H1 (cell line): ENCODE results near the gene DHX57. TPM values are rescaled to one million over a fixed set of nuclear protein-coding genes. Genes with fewer than 3 reads are reported as not detected.

Experiments
- CTCF ChIA-PET: fragments of 300-600 bp; sonication (Branson Sonifier 250); formaldehyde crosslinking; loops from one replicate; lab custom pipeline; 2021; ENCODE audit not compliant: partially characterized antibody; lab: Charles Lee
- POLR2A ChIA-PET: fragments of 300-600 bp; sonication (Branson Sonifier 250); formaldehyde crosslinking; loops from one replicate; lab custom pipeline; 2021; ENCODE audit warnings: inconsistent platforms; ENCODE audit not compliant: partially characterized antibody; lab: Charles Lee
- DNase-seq, 2 experiments: peaks; one replicate each; pipeline versions ENCODE4 v3.0.0 to v3.0.0-alpha.2; 2010 to 2022; ENCODE audit warnings: low spot score in 2 of 2, low read depth in 1 of 2, mixed read lengths in 1 of 2
- FAIRE-seq: peaks from 2 replicates; lab custom pipeline; 2011; peaks lifted over from hg19 to GRCh38; lab: Jason Lieb, UNC
- H2AFZ ChIP-seq: 2 replicates; pipeline ENCODE4 v1.8.1; 2012; ENCODE audit warnings: low read length, inconsistent platforms
- H2AK5ac ChIP-seq: 2 replicates; pipeline ENCODE4 v1.6.1; 2013; ENCODE audit warnings: low read depth, low read length
- H2BK120ac ChIP-seq: replicated peaks from 2 replicates; pipeline ENCODE3; 2013; ENCODE audit warnings: low read depth, low read length, inconsistent platforms
- H2BK12ac ChIP-seq: 2 replicates; pipeline ENCODE4 v1.6.1; 2013; ENCODE audit warnings: low read depth, low read length
- H2BK15ac ChIP-seq: 2 replicates; pipeline ENCODE4 v1.6.1; 2013; ENCODE audit warnings: low read length
- H2BK20ac ChIP-seq: 2 replicates; pipeline ENCODE4 v1.6.1; 2013; ENCODE audit warnings: low read length
- H2BK5ac ChIP-seq: 2 replicates; pipeline ENCODE4 v1.6.1; 2013; ENCODE audit warnings: low read depth, low read length
- H3K14ac ChIP-seq: 2 replicates; pipeline ENCODE4 v1.6.1; 2013; ENCODE audit warnings: inconsistent platforms; ENCODE audit not compliant: insufficient read length
- H3K18ac ChIP-seq: 2 replicates; pipeline ENCODE4 v1.6.1; 2013; ENCODE audit warnings: low read length; ENCODE audit errors: extremely low read depth
- H3K23ac ChIP-seq: 2 replicates; pipeline ENCODE4 v1.6.1; 2013; ENCODE audit warnings: inconsistent platforms; ENCODE audit not compliant: insufficient read length
- H3K23me2 ChIP-seq: 2 replicates; pipeline ENCODE4 v1.6.1; 2013; ENCODE audit warnings: low read depth, low read length
- H3K27ac ChIP-seq: 2 replicates; pipeline ENCODE4 v1.6.1; 2011; ENCODE audit warnings: low read depth, low read length, inconsistent platforms
- H3K27me3 ChIP-seq, 4 experiments: replicated peaks in 1 of 4; 1 replicate in 1 of 4; 2 replicates in 3 of 4; pipeline versions ENCODE4 v1.6.1 to v1.8.1; 2011 to 2013; ENCODE audit warnings: low read length in 3 of 4, mild to moderate bottlenecking in 3 of 4, inconsistent platforms in 2 of 4, mixed read lengths in 2 of 4, moderate library complexity in 1 of 4; ENCODE audit not compliant: control insufficient read depth in 3 of 4, insufficient read depth in 3 of 4; ENCODE audit errors: extremely low read depth in 1 of 4
- H3K36me3 ChIP-seq, 4 experiments: 2 replicates each; pipeline versions ENCODE4 v1.6.1 to v1.8.1; 2011 to 2013; ENCODE audit warnings: mild to moderate bottlenecking in 4 of 4, low read length in 3 of 4, moderate library complexity in 2 of 4, control low read depth in 1 of 4, inconsistent platforms in 1 of 4; ENCODE audit not compliant: insufficient read depth in 4 of 4, control insufficient read depth in 2 of 4
- H3K4ac ChIP-seq: replicated peaks from 2 replicates; pipeline ENCODE3; 2013; ENCODE audit warnings: low read length, low read depth, mixed read lengths, inconsistent platforms; ENCODE audit not compliant: insufficient read length
- H3K4me1 ChIP-seq, 4 experiments: replicated peaks in 1 of 4; 1 replicate in 1 of 4; 2 replicates in 3 of 4; pipeline versions ENCODE4 v1.6.1 to v1.8.1; 2011 to 2013; ENCODE audit warnings: low read length in 3 of 4, inconsistent platforms in 2 of 4, mixed read lengths in 1 of 4; ENCODE audit not compliant: insufficient read depth in 4 of 4, control insufficient read depth in 3 of 4
- H3K4me2 ChIP-seq, 2 experiments: 2 replicates each; pipeline versions ENCODE4 v1.6.1 to v1.8.1; 2011 to 2013; ENCODE audit warnings: low read depth in 2 of 2, low read length in 2 of 2, control low read depth in 1 of 2, inconsistent platforms in 1 of 2, mild to moderate bottlenecking in 1 of 2; ENCODE audit not compliant: insufficient read depth in 1 of 2
- H3K4me3 ChIP-seq, 4 experiments: fragments of 200-600, 300-600 bp in 1 of 4; sonication (generic), shearing (Covaris generic), sonication (Bioruptor Twin) in 1 of 4; 2 replicates each; pipeline versions ENCODE4 v1.5.1 to v1.8.1; 2011 to 2016; ENCODE audit warnings: low read length in 4 of 4, low read depth in 3 of 4, control low read depth in 2 of 4, inconsistent platforms in 2 of 4, mild to moderate bottlenecking in 2 of 4, mixed read lengths in 1 of 4, moderate library complexity in 1 of 4; ENCODE audit not compliant: insufficient read depth in 2 of 4; ENCODE audit errors: extremely low read depth in 1 of 4
- H3K56ac ChIP-seq: replicated peaks from 2 replicates; pipeline ENCODE3; 2013; ENCODE audit warnings: low read depth, mild to moderate bottlenecking, mixed read lengths, low read length, inconsistent platforms; ENCODE audit not compliant: insufficient read length
- H3K79me1 ChIP-seq: 2 replicates; pipeline ENCODE4 v1.6.1; 2013; ENCODE audit warnings: low read depth, low read length, control low read depth
- H3K79me2 ChIP-seq, 2 experiments: 2 replicates each; pipeline versions ENCODE4 v1.6.1 to v1.8.1; 2012 to 2013; ENCODE audit warnings: low read length in 2 of 2, mild to moderate bottlenecking in 2 of 2, inconsistent platforms in 1 of 2; ENCODE audit not compliant: insufficient read depth in 2 of 2, control insufficient read depth in 1 of 2
- H3K9ac ChIP-seq, 4 experiments: replicated peaks in 1 of 4; 1 replicate in 1 of 4; 2 replicates in 3 of 4; pipeline versions ENCODE4 v1.6.1 to v1.8.1; 2011 to 2013; ENCODE audit warnings: low read depth in 3 of 4, low read length in 3 of 4, control low read depth in 2 of 4, mild to moderate bottlenecking in 2 of 4, moderate library complexity in 2 of 4, inconsistent platforms in 1 of 4; ENCODE audit errors: extremely low read depth in 1 of 4
- H3K9me3 ChIP-seq, 2 experiments: 2 replicates each; pipeline versions ENCODE4 v1.6.1 to v1.8.1; 2012 to 2013; ENCODE audit warnings: mild to moderate bottlenecking in 2 of 2, moderate library complexity in 2 of 2, control low read depth in 1 of 2, inconsistent platforms in 1 of 2, low read depth in 1 of 2, low read length in 1 of 2, mixed read lengths in 1 of 2; ENCODE audit not compliant: insufficient read depth in 2 of 2
- H4K20me1 ChIP-seq, 2 experiments: replicated peaks in 1 of 2; 2 replicates each; pipeline versions ENCODE3 to v1.8.1; 2011 to 2013; ENCODE audit warnings: inconsistent platforms in 2 of 2, low read length in 2 of 2, mild to moderate bottlenecking in 1 of 2; ENCODE audit not compliant: insufficient read depth in 2 of 2, control insufficient read depth in 1 of 2
- H4K5ac ChIP-seq: 2 replicates; pipeline ENCODE4 v1.6.1; 2013; ENCODE audit warnings: low read length, low read depth, mixed read lengths, inconsistent platforms; ENCODE audit not compliant: insufficient read length
- H4K8ac ChIP-seq: 2 replicates; pipeline ENCODE4 v1.8.0; 2013; ENCODE audit warnings: mild to moderate bottlenecking, moderate library complexity, low read length, inconsistent platforms; ENCODE audit not compliant: insufficient read depth; ENCODE audit errors: extremely low read depth
- H4K91ac ChIP-seq: replicated peaks from 2 replicates; pipeline ENCODE3; 2013; ENCODE audit warnings: low read length, mixed read lengths, inconsistent platforms; ENCODE audit not compliant: insufficient read length
- ATF3 ChIP-seq: IDR thresholded peaks from 2 replicates; pipeline ENCODE4 v1.6.1; 2011; ENCODE audit warnings: low read depth, mild to moderate bottlenecking, low read length; ENCODE audit not compliant: insufficient read depth
- CBX5 ChIP-seq: fragments of 300-800, 300-1000 bp; sonication (generic); IDR thresholded peaks from 2 replicates; pipeline ENCODE4 v1.7.1; 2016; ENCODE audit warnings: antibody characterized with exemption, low read length, low read depth
- CHD2 ChIP-seq: IDR thresholded peaks from 2 replicates; pipeline ENCODE4 v1.6.1; 2012; ENCODE audit warnings: low read length, improper control_type of control experiment
- CREB1 ChIP-seq: IDR thresholded peaks from 2 replicates; pipeline ENCODE4 v1.6.1; 2012; ENCODE audit warnings: inconsistent platforms
- EGR1 ChIP-seq: IDR thresholded peaks from 2 replicates; pipeline ENCODE4 v1.6.1; 2011; ENCODE audit warnings: low read depth, low read length, borderline replicate concordance
- EZH2 ChIP-seq: fragments of 200-600 bp; sonication (generic); IDR thresholded peaks from 2 replicates; pipeline ENCODE4 v1.7.1; 2012; ENCODE audit warnings: low read depth, mild to moderate bottlenecking, moderate library complexity, low read length, inconsistent platforms; ENCODE audit not compliant: severe bottlenecking
- JUN ChIP-seq: IDR thresholded peaks from 2 replicates; pipeline ENCODE4 v1.6.1; 2011; ENCODE audit warnings: low read depth, mild to moderate bottlenecking, improper control_type of control experiment, low read length
- MAFK ChIP-seq: IDR thresholded peaks from 2 replicates; pipeline ENCODE4 v1.6.1; 2012; ENCODE audit warnings: low read depth, mild to moderate bottlenecking, improper control_type of control experiment, low read length
- MAX ChIP-seq: IDR thresholded peaks from 2 replicates; pipeline ENCODE4 v1.6.1; 2012; ENCODE audit warnings: inconsistent platforms
- NRF1 ChIP-seq: IDR thresholded peaks from 2 replicates; pipeline ENCODE4 v1.6.1; 2011; ENCODE audit warnings: mild to moderate bottlenecking, low read depth, low read length, improper control_type of control experiment
- POLR2A ChIP-seq, 2 experiments: IDR thresholded peaks; 1 replicate in 1 of 2; 2 replicates in 1 of 2; pipeline ENCODE4 v1.6.1; 2011; ENCODE audit warnings: low read depth in 2 of 2, low read length in 2 of 2, mild to moderate bottlenecking in 2 of 2; ENCODE audit errors: control extremely low read depth in 1 of 2
- SIRT6 ChIP-seq: IDR thresholded peaks from one replicate; pipeline ENCODE4 v1.7.1; 2012; ENCODE audit warnings: low read length, inconsistent platforms
- TEAD4 ChIP-seq: IDR thresholded peaks from 2 replicates; pipeline ENCODE4 v1.6.1; 2012; ENCODE audit warnings: low read depth, low read length, inconsistent platforms, mixed read lengths
- ZNF274 ChIP-seq: IDR thresholded peaks from 2 replicates; pipeline ENCODE4 v1.7.0; 2012; ENCODE audit warnings: low read length, borderline replicate concordance; ENCODE audit errors: extremely low read depth
- WGBS, 2 experiments: shearing (Covaris generic) in 1 of 2; methylation state at CpG; one replicate each; pipeline versions ENCODE4 v1.1.6 to v1.1.7; 2013 to 2015; ENCODE audit warnings: low lambda C conversion rate in 2 of 2, mixed read lengths in 2 of 2, inconsistent platforms in 1 of 2, low coverage in 1 of 2, missing lambda C conversion rate in 1 of 2; ENCODE audit not compliant: insufficient replicate concordance in 2 of 2, insufficient coverage in 1 of 2, insufficient read length in 1 of 2; ENCODE audit errors: extremely low coverage in 1 of 2, missing lambda C conversion rate in 1 of 2; 5-methylcytosine and 5-hydroxymethylcytosine counted together
- polyA plus RNA-seq, 7 experiments: library from polyadenylated mRNA; depleted of rRNA in 3 of 7; stranded (reverse) in 5 of 7; unstranded in 2 of 7; fragments of >200 nt in 5 of 7; fragments of 200-250 nt in 2 of 7; gene quantifications; 1 replicate in 5 of 7; 2 replicates in 1 of 7; 4 replicates in 1 of 7; pipeline versions ENCODE4 v1.2.1 to v1.2.3, GENCODE V29; 2011 to 2013; ENCODE audit warnings: missing spikeins in 2 of 7, mixed read lengths in 2 of 7
- total RNA-seq: library from RNA; stranded (reverse); fragmentation: NEBNext Ultra II Directional; extraction: Animal tissue kit (Norgen Biotek cat#: 25700); gene quantifications from 2 replicates; pipeline ENCODE4 v1.2.1, GENCODE V29; 2021

The DHX57 gene
- total and polyA plus RNA-seq, 2 of the 8 experiments (the other 6 are each of a cell fraction or from before 2014, with no cell fraction given), result 10.7 to 32.9 TPM

GRCh38 chr2:38907743-38908562 lies 32.2 kb upstream of the DHX57 start:
- ChIA-PET CTCF (interaction anchor here (0.6 to 3.7 kb wide), 2 partner anchors 15 to 40 kb away, joined by 3 to 11 read pairs; no protein-coding TSS in a partner anchor), POLR2A (no interaction called here)
- no peak overlapping the region for H2BK12ac ChIP-seq
- no peak overlapping the region for H2BK15ac ChIP-seq
- no peaks in the 10 kb centered on the region for H3K4me1 ChIP-seq
- H3K9ac ChIP-seq, result no peak overlapping the region
- H3K18ac ChIP-seq, result no peak overlapping the region
- no peak overlapping the region for H3K27ac ChIP-seq
- H3K27me3 ChIP-seq, result no peaks in the 10 kb centered on the region
- WGBS, 2 experiments, result 84% methylated on average over 2 of the region's 2 CpGs; no CpG with 5 or more reads in 1 of the 2 experiments
- no peak overlapping the region for H2BK20ac ChIP-seq
- H3K36me3 ChIP-seq, result no peaks in the 10 kb centered on the region
- no peaks in the 10 kb centered on the region for H3K23me2 ChIP-seq
- H4K91ac ChIP-seq, result no peak overlapping the region
- no peak overlapping the region for H2AFZ ChIP-seq
- H3K4me2 ChIP-seq, result no peak overlapping the region
- H3K79me2 ChIP-seq, result no peaks in the 10 kb centered on the region
- no peak overlapping the region for H3K4me3 ChIP-seq
- no peak overlapping the region for H3K23ac ChIP-seq
- FAIRE-seq (no peak), DNase-seq (no peak)
- H2BK5ac ChIP-seq, result no peak overlapping the region
- no peak for TF ChIP-seq JUN
- TF ChIP-seq ZNF274, result no peak
- TF ChIP-seq POLR2A (IDR thresholded peaks at IDR 0.05; ENCODE audit: control extremely low read depth in 1 of 2, low read depth in 2 of 2, low read length in 2 of 2), result no peak
- no peak for TF ChIP-seq TEAD4
- no peak for TF ChIP-seq NRF1
- no peak for TF ChIP-seq EGR1
- no peak for TF ChIP-seq MAFK
- no peak for TF ChIP-seq EZH2
- TF ChIP-seq CBX5, result no peak
- no peak for TF ChIP-seq MAX
- no peak for TF ChIP-seq CHD2
- TF ChIP-seq ATF3, result no peak
- TF ChIP-seq SIRT6, result no peak
- TF ChIP-seq CREB1, result no peak
- H2AK5ac ChIP-seq, result no peak overlapping the region
- no peak overlapping the region for H2BK120ac ChIP-seq
- no peaks in the 10 kb centered on the region for H3K9me3 ChIP-seq
- H3K79me1 ChIP-seq, result no peaks in the 10 kb centered on the region
- H3K4ac ChIP-seq, result no peak overlapping the region
- H4K8ac ChIP-seq, result no peak overlapping the region
- no peak overlapping the region for H3K56ac ChIP-seq
- no peak overlapping the region for H3K14ac ChIP-seq
- H4K5ac ChIP-seq, result no peak overlapping the region
- no peaks in the 10 kb centered on the region for H4K20me1 ChIP-seq
